GM18505 (cell line): ENCODE data around the gene RBM4B.
"Not testable (repeated sequence)": the region's sequence is repeated elsewhere in the genome, so short reads cannot be mapped to it uniquely, and the experiment has no call there.

Experiments
- ATAC-seq: cut with Tn5 transposase; IDR thresholded peaks from one replicate; pipeline ENCODE4 v1.9.1; 2021; ENCODE audit not compliant: unreplicated experiment
- POLR2A ChIP-seq: IDR thresholded peaks from 4 replicates; pipeline ENCODE4 v1.6.1; 2011; ENCODE audit warnings: borderline replicate concordance; ENCODE audit not compliant: insufficient read depth, insufficient read length; ENCODE audit errors: extremely low read depth

Gene RBM4B

DNA sequence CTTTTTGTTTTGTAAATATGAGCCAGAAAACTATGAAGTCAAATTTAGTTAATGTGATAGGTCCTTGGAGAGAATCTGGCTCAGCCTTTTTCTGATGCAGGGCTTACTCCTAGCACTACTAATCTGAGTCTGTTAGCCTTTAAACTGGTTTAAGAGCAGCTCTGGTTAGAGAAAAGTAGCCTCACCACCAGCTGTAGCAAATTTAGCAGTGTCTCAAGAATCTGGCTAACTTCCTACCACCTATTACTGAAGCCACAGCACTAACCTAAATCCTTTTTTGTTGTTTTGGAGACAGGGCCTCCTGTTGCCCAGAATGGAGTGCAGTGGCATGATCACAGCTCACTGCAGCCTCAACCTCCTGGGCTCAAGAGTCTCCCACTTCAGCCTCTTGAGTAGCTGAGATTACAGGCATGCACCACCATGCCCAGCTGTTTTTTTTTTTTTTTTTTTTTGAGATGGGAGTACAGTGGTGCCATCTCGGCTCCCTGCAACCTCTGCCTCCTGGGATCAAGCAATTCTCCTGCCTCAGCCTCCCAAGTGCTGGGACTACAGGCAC, 13.9 kb downstream of the RBM4B start:
- no peak for ATAC-seq
- no peak for TF ChIP-seq POLR2A

GRCh38 chr11:66659763-66660162, 17.9 kb downstream of the RBM4B start:
- TF ChIP-seq POLR2A = no peak
- ATAC-seq = no peak

DNA sequence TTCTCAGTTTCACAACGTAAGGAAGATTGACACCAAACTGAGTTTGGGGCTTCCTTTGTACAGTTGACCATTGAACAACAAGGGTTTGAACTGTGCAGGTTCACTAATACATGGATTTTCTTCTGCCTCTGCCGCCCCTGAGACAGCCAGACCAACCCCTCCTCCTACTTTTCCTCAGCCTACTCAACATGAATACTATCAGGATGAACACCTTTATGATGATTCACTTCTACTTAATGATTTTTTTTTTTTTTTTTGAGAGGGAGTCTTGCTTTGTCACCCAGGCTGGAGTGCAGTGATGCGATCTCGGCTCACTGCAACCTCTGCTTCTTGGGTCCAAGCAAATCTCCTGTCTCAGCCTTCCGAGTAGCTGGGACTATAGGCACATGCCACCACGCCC, 24.6 kb downstream of the RBM4B start:
- no peak for ATAC-seq
- TF ChIP-seq POLR2A = no peak

GRCh38 chr11:66652651-66653050, 25.0 kb downstream of the RBM4B start:
- TF ChIP-seq POLR2A = no peak
- no peak for ATAC-seq

GRCh38 chr11:66651016-66651415, 26.7 kb downstream of the RBM4B start:
- ATAC-seq = no peak
- no peak for TF ChIP-seq POLR2A

GRCh38 chr11:66649903-66650302, 27.8 kb downstream of the RBM4B start:
- ATAC-seq = no peak
- no peak for TF ChIP-seq POLR2A

DNA sequence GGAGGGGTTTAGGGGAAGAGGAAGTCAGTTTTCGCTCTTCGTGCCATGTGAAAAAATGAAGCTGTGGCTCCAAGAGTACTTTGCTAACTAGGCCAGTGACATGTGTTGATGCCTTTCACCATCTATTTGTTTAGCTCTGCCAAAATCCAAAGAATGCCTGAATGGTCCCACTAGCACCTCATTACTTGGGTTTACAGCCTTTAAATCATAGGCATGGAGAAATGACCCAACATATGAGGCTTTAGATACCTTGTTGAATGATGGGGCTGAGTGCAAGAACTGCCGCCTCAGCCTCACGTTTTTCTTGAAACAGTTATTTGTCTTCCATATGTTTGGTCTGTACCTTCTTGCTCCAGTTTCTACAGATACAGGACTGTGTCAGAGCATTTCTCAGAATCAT, 30.9 kb downstream of the RBM4B start:
- TF ChIP-seq POLR2A = no peak

GRCh38 chr11:66643745-66644437, 33.8 kb downstream of the RBM4B start:
- TF ChIP-seq POLR2A = no peak
- no peak for ATAC-seq

More for the DNA sequence above, 30.9 kb downstream of the RBM4B start:
- no peak for ATAC-seq

- no peak for ATAC-seq
- no peak for TF ChIP-seq POLR2A
These were observed 35.9 kb downstream of the RBM4B start for GRCh38 chr11:66641834-66642233.

- ATAC-seq = not testable (repeated sequence)
These were observed 37.8 kb downstream of the RBM4B start for GRCh38 chr11:66639814-66640340.

GRCh38 chr11:66639066-66639813, 38.4 kb downstream of the RBM4B start:
- no peak for ATAC-seq
- no peak for TF ChIP-seq POLR2A

GRCh38 chr11:66638177-66639065, 39.3 kb downstream of the RBM4B start, which contains the start of gene RBM4:
RBM4 (plus strand) TSS chr11:66638703; CDS start chr11:66639712, 1,009 bp downstream.
- peak; percentile 92 for TF ChIP-seq POLR2A

More at GRCh38 chr11:66638177-66639065, 39.3 kb downstream of the RBM4B start, which contains the start of gene RBM4:
- ATAC-seq = peak; percentile 93
